Heart left ventricle (tissue), 16 donors: ENCODE results near the gene NUDT14. TPM values are rescaled to one million over a fixed set of nuclear protein-coding genes. Genes with fewer than 3 reads are reported as not detected.
A peak's percentile ranks its signal among the peaks of the same experiment; 100 is the strongest.

ENCODE experiments used
- ATAC-seq, 4 donors: fragments of 200-7000 bp; cut with Tn5 transposase; one replicate each; pipeline ENCODE4 v1.9.1; 2020 to 2022; ENCODE audit warnings: moderate library complexity in 4 of 4, mild to moderate bottlenecking in 3 of 4, moderate number of reproducible peaks in 1 of 4
- DNase-seq, 5 donors: peaks; one replicate each; pipeline ENCODE4 v3.0.0-alpha.2; 2020
- H3K27ac ChIP-seq, 12 donors: fragments of 200-600 bp; sonication (generic) in 4 of 12; one replicate each; pipeline versions ENCODE4 v1.5.0 to v1.8.0; 2016 to 2022; ENCODE audit warnings: mild to moderate bottlenecking in 2 of 12
- H3K27me3 ChIP-seq, 9 donors: fragments of 200-600 bp; sonication (generic) in 2 of 9; one replicate each; pipeline versions ENCODE4 v1.5.1 to v1.8.0; 2016 to 2022; ENCODE audit warnings: mild to moderate bottlenecking in 3 of 9
- H3K36me3 ChIP-seq, 9 donors: fragments of 200-600 bp; sonication (generic) in 2 of 9; one replicate each; pipeline versions ENCODE4 v1.5.0 to v1.8.0; 2018 to 2022; ENCODE audit warnings: mild to moderate bottlenecking in 2 of 9
- H3K4me1 ChIP-seq, 12 donors: fragments of 200-600 bp; sonication (generic) in 4 of 12; one replicate each; pipeline versions ENCODE4 v1.5.0 to v1.8.0; 2016 to 2022; ENCODE audit warnings: mild to moderate bottlenecking in 3 of 12
- H3K4me3 ChIP-seq, 12 donors: fragments of 200-600 bp; sonication (generic) in 4 of 12; one replicate each; pipeline versions ENCODE4 v1.5.0 to v1.8.0; 2017 to 2022; ENCODE audit warnings: mild to moderate bottlenecking in 9 of 12, moderate library complexity in 4 of 12
- H3K9me3 ChIP-seq, 12 donors: fragments of 200-600 bp; sonication (generic) in 4 of 12; one replicate each; pipeline versions ENCODE4 v1.5.0 to v1.8.0; 2016 to 2022; ENCODE audit warnings: mild to moderate bottlenecking in 1 of 12
- CTCF ChIP-seq, 12 donors: fragments of 200-600 bp; sonication (generic) in 4 of 12; IDR thresholded peaks; one replicate each; pipeline versions ENCODE4 v1.5.0 to v1.8.0; 2018 to 2022; ENCODE audit warnings: antibody characterized with exemption in 12 of 12, mild to moderate bottlenecking in 5 of 12
- POLR2A ChIP-seq, 2 donors: fragments of 450-650 bp; IDR thresholded peaks; one replicate each; pipeline ENCODE4 v1.6.1; 2017; ENCODE audit warnings: antibody characterized with exemption in 2 of 2, mild to moderate bottlenecking in 2 of 2, moderate library complexity in 2 of 2
- WGBS, 4 donors: extraction: QIAGEN DNeasy Blood & Tissue Kit in 2 of 4; methylation state at CpG; one replicate each; pipeline versions ENCODE4 v1.1.5 to v1.1.7; 2013 to 2018; 5-methylcytosine and 5-hydroxymethylcytosine counted together
- intact Hi-C, 10 donors: fragments of 100-400 bp; cut with DNase I; formaldehyde crosslinking; loops; one replicate each; pipeline versions ENCODE4 v1.11.1 to v1.14.2; 2022
- polyA plus RNA-seq, 2 donors: library from polyadenylated mRNA; stranded (reverse); fragments of 200-250 nt; gene quantifications; one replicate each; pipeline ENCODE4 v1.2.3, GENCODE V29; 2013
- total RNA-seq, 9 donors: library from RNA; depleted of rRNA in 2 of 9; stranded (reverse); fragments of >200 nt in 2 of 9; fragmentation: NEBNext Ultra II Directional in 3 of 9; extraction: Animal tissue kit (Norgen Biotek cat#: 25700) in 3 of 9; gene quantifications; one replicate each; pipeline versions ENCODE4 v1.1.0 to v1.2.4, GENCODE V29; 2016 to 2023
- donor health status: ischemic (EF 13 %, LVEDD 7.1; RV severe dilation, severe dysfunction).
- donor health status: healthy with polysubstance abuse.
- donor health status: DM: no; HTN: yes; CAD: no.
- donor health status: DM: no; HTN: no; CAD: no.
- donor health status: ischemic (EF 25% LVEDD 6.9; RV normal size, moderate dysfunction).
- donor health status: ischemic (EF 25% LVEDD 5.7; RV mildly dilated, moderate dysfunction).
- donor health status: healthy.
- donor health status: DM: yes; HTN: yes; CAD: no.
- donor health status: ischemic (EF 35%, LVEDD 5.7; RV mildly dilated, moderate dysfunction).
- donor health status: nonischemic (EF 11% LVEDD 7.7; RV severe dilation, severe dysfunction).
- donor health status: DM: yes; HTN: yes; CAD: no.
- donor health status: PGD.
- donor health status: ischemic (EF 29% LVEDD 5.4; RV normal size, mild dysfunction).
- donor health status: nonischemic (EF 23%, LVEDD 6.1; RV moderate dilation, normal function).

NUDT14 gene
- total and polyA plus RNA-seq, 11 donors = 14.3 to 48.9 (median 23.8) TPM

- 95 to 97% (median 96%) methylated on average over 14 of the region's 14 CpGs for WGBS, 4 donors
- no peak for DNase-seq
Measured at GRCh38 chr14:105227346-105227745, 46.2 kb upstream of the NUDT14 start.

DNA sequence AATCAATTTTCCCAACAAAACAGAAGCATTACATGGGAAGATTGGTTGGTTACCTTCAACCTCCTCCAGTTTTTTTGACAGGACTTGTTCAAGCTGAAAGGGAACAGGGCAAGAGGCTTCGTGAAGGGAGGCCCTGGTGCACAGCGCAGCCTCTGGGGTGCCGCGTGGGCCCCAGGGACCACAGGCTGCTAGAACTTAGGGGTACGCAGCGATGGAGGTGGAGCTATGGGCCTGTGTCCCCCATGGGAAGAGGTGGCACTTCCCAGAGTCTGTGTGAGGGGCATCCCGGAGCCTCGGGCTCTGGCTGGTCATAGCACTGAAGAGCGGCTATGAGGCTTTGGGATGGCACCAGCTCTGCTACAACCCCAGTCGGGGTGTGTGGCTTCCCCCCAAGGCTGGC is 45.1 kb upstream of the NUDT14 start:
- H3K36me3 ChIP-seq = peaks cover 0 to 60% (median 49%) of the 10 kb centered on the region in 9 donors
- WGBS, 4 donors = 91 to 98% (median 95%) methylated on average over 10 of the region's 10 CpGs

More at GRCh38 chr14:105227346-105227745, 46.2 kb upstream of the NUDT14 start:
- H3K27me3 ChIP-seq = no peaks in the 10 kb centered on the region
- H3K4me1 ChIP-seq = no peaks in the 10 kb centered on the region
- intact Hi-C loops = no loop called here
- TF ChIP-seq CTCF (IDR thresholded peaks at IDR 0.05) (no peak), POLR2A (IDR thresholded peaks at IDR 0.05) (no peak)
- no peaks in the 10 kb centered on the region for H3K9me3 ChIP-seq
- no peak for ATAC-seq
- no peak overlapping the region for H3K27ac ChIP-seq
- peaks cover 0 to 48% (median 38%) of the 10 kb centered on the region in 9 donors for H3K36me3 ChIP-seq
- H3K4me3 ChIP-seq = no peak overlapping the region

GRCh38 chr14:105224845-105225570 is 43.9 kb upstream of the NUDT14 start:
- DNase-seq (peak in 1 of 5 donors; percentile 58), ATAC-seq (no peak)
- TF ChIP-seq CTCF (IDR thresholded peaks at IDR 0.05) (no peak), POLR2A (IDR thresholded peaks at IDR 0.05) (no peak)
- Histone ChIP-seq H3K9me3 (no peaks in the 10 kb centered on the region), H3K4me3 (no peak overlapping the region), H3K4me1 (peaks cover 0 to 15% (median 3%) of the 10 kb centered on the region in 12 donors), H3K27ac (no peak overlapping the region), H3K27me3 (no peaks in the 10 kb centered on the region), H3K36me3 (peaks cover 0 to 72% (median 52%) of the 10 kb centered on the region in 9 donors)
- intact Hi-C loops = no loop called here
- WGBS, 4 donors = 89 to 92% (median 90%) methylated on average over 11 of the region's 11 CpGs

More for the DNA sequence above, 45.1 kb upstream of the NUDT14 start:
- ATAC-seq (no peak), DNase-seq (no peak)
- Histone ChIP-seq H3K27me3 (no peaks in the 10 kb centered on the region), H3K27ac (no peak overlapping the region), H3K9me3 (no peaks in the 10 kb centered on the region), H3K4me3 (no peak overlapping the region), H3K4me1 (peaks cover 0 to 3% (median 0%) of the 10 kb centered on the region in 12 donors)
- TF ChIP-seq POLR2A (IDR thresholded peaks at IDR 0.05) (no peak), CTCF (IDR thresholded peaks at IDR 0.05) (no peak)
- intact Hi-C loops = no loop called here

GRCh38 chr14:105223770-105224544 is 42.8 kb upstream of the NUDT14 start:
- DNase-seq (no peak), ATAC-seq (no peak)
- 94 to 97% (median 95%) methylated on average over 15 of the region's 15 CpGs for WGBS, 4 donors

More at GRCh38 chr14:105223770-105224544, 42.8 kb upstream of the NUDT14 start:
- Histone ChIP-seq H3K27ac (no peak overlapping the region), H3K4me1 (peaks cover 0 to 23% (median 3%) of the 10 kb centered on the region in 12 donors), H3K4me3 (no peak overlapping the region), H3K9me3 (no peaks in the 10 kb centered on the region), H3K36me3 (peaks cover 0 to 82% (median 61%) of the 10 kb centered on the region in 9 donors), H3K27me3 (no peaks in the 10 kb centered on the region)
- intact Hi-C loops = no loop called here
- TF ChIP-seq CTCF (IDR thresholded peaks at IDR 0.05) (no peak), POLR2A (IDR thresholded peaks at IDR 0.05) (no peak)
